T-helper 2 cell treated with Interferon-gamma antibody and Interleukin-4, amounts not matched to agents 5 μg/mL and 100 μg/mL, for 36 hours (primary cell): ENCODE results near the gene PTPRN2.

Experiments
- DNase-seq: peaks from one replicate; pipeline ENCODE4 v3.0.0; 2021; ENCODE audit warnings: low spot score
- H3K27ac Mint-ChIP-seq: one replicate; pipeline ENCODE4 v1.8.0; 2021; ENCODE audit warnings: mild to moderate bottlenecking, mixed read lengths
- H3K27me3 Mint-ChIP-seq: one replicate; pipeline ENCODE4 v1.8.0; 2021; ENCODE audit warnings: low read depth, mixed read lengths
- H3K36me3 Mint-ChIP-seq: one replicate; pipeline ENCODE4 v1.8.0; 2021; ENCODE audit warnings: low read depth, mixed read lengths
- H3K4me1 Mint-ChIP-seq: one replicate; pipeline ENCODE4 v1.8.0; 2021; ENCODE audit warnings: low read depth, mixed read lengths
- H3K4me3 Mint-ChIP-seq: one replicate; pipeline ENCODE4 v1.8.0; 2022; ENCODE audit warnings: mild to moderate bottlenecking, moderate library complexity, mixed read lengths
- H3K9me3 Mint-ChIP-seq: one replicate; pipeline ENCODE4 v1.8.0; 2021; ENCODE audit warnings: mixed read lengths

PTPRN2 gene

GRCh38 chr7:157652954-157653826 lies 934.4 kb downstream of the PTPRN2 start:
- Mint-ChIP-seq H3K4me1 (no peaks in the 10 kb centered on the region), H3K4me3 (no peak overlapping the region), H3K27me3 (no peaks in the 10 kb centered on the region), H3K9me3 (no peaks in the 10 kb centered on the region), H3K27ac (no peak overlapping the region), H3K36me3 (no peaks in the 10 kb centered on the region)
- DNase-seq = no peak

- Mint-ChIP-seq H3K36me3 (no peaks in the 10 kb centered on the region), H3K4me1 (no peaks in the 10 kb centered on the region), H3K4me3 (no peak overlapping the region), H3K27ac (no peak overlapping the region), H3K9me3 (no peaks in the 10 kb centered on the region), H3K27me3 (no peaks in the 10 kb centered on the region)
- no peak for DNase-seq
Observed at GRCh38 chr7:157652161-157652953, 935.3 kb downstream of the PTPRN2 start.

- H3K4me1 Mint-ChIP-seq = no peaks in the 10 kb centered on the region
- no peaks in the 10 kb centered on the region for H3K36me3 Mint-ChIP-seq
- H3K27ac Mint-ChIP-seq = no peak overlapping the region
- H3K27me3 Mint-ChIP-seq = no peaks in the 10 kb centered on the region
- DNase-seq = no peak
- H3K4me3 Mint-ChIP-seq = no peak overlapping the region
- no peaks in the 10 kb centered on the region for H3K9me3 Mint-ChIP-seq
Observed at GRCh38 chr7:157651366-157652160, 936.1 kb downstream of the PTPRN2 start.

- Mint-ChIP-seq H3K9me3 (no peaks in the 10 kb centered on the region), H3K36me3 (no peaks in the 10 kb centered on the region), H3K4me1 (peaks cover under 1% of the 10 kb centered on the region), H3K4me3 (no peak overlapping the region), H3K27me3 (no peaks in the 10 kb centered on the region), H3K27ac (no peak overlapping the region)
- no peak for DNase-seq
Observed at GRCh38 chr7:157650801-157651200, 936.8 kb downstream of the PTPRN2 start.

- Mint-ChIP-seq H3K4me3 (no peak overlapping the region), H3K27ac (no peak overlapping the region), H3K4me1 (peaks cover 2% of the 10 kb centered on the region), H3K9me3 (no peaks in the 10 kb centered on the region), H3K36me3 (no peaks in the 10 kb centered on the region), H3K27me3 (no peaks in the 10 kb centered on the region)
- no peak for DNase-seq
Observed at GRCh38 chr7:157650131-157650631, 937.4 kb downstream of the PTPRN2 start.

GRCh38 chr7:157646551-157646950 lies 941.1 kb downstream of the PTPRN2 start:
- no peaks in the 10 kb centered on the region for H3K36me3 Mint-ChIP-seq
- H3K4me1 Mint-ChIP-seq = peaks cover 2% of the 10 kb centered on the region
- no peak for DNase-seq
- H3K9me3 Mint-ChIP-seq = no peaks in the 10 kb centered on the region
- no peak overlapping the region for H3K4me3 Mint-ChIP-seq
- H3K27me3 Mint-ChIP-seq = no peaks in the 10 kb centered on the region
- no peak overlapping the region for H3K27ac Mint-ChIP-seq

- DNase-seq = no peak
- no peaks in the 10 kb centered on the region for H3K27me3 Mint-ChIP-seq
- H3K36me3 Mint-ChIP-seq = no peaks in the 10 kb centered on the region
- peaks cover 6% of the 10 kb centered on the region for H3K9me3 Mint-ChIP-seq
- H3K27ac Mint-ChIP-seq = no peak overlapping the region
- H3K4me1 Mint-ChIP-seq = peaks cover 2% of the 10 kb centered on the region
- no peak overlapping the region for H3K4me3 Mint-ChIP-seq
Observed at GRCh38 chr7:157645539-157645938, 942.1 kb downstream of the PTPRN2 start.

- peaks cover 10% of the 10 kb centered on the region for H3K9me3 Mint-ChIP-seq
- H3K36me3 Mint-ChIP-seq = no peaks in the 10 kb centered on the region
Observed at GRCh38 chr7:157644946-157645345, 942.7 kb downstream of the PTPRN2 start.

GRCh38 chr7:157643525-157643970 lies 944.1 kb downstream of the PTPRN2 start:
- no peak overlapping the region for H3K4me3 Mint-ChIP-seq
- H3K36me3 Mint-ChIP-seq = no peaks in the 10 kb centered on the region
- no peaks in the 10 kb centered on the region for H3K27me3 Mint-ChIP-seq
- H3K4me1 Mint-ChIP-seq = peaks cover 2% of the 10 kb centered on the region
- H3K9me3 Mint-ChIP-seq = peaks cover 13% of the 10 kb centered on the region
- no peak overlapping the region for H3K27ac Mint-ChIP-seq
- DNase-seq = no peak

More at GRCh38 chr7:157644946-157645345, 942.7 kb downstream of the PTPRN2 start:
- no peaks in the 10 kb centered on the region for H3K27me3 Mint-ChIP-seq
- DNase-seq = no peak
- H3K27ac Mint-ChIP-seq = no peak overlapping the region
- no peak overlapping the region for H3K4me3 Mint-ChIP-seq
- H3K4me1 Mint-ChIP-seq = peaks cover 2% of the 10 kb centered on the region

GRCh38 chr7:157641866-157642265 lies 945.8 kb downstream of the PTPRN2 start:
- Mint-ChIP-seq H3K27ac (no peak overlapping the region), H3K9me3 (peaks cover 13% of the 10 kb centered on the region), H3K4me3 (no peak overlapping the region), H3K27me3 (peaks cover 7% of the 10 kb centered on the region), H3K4me1 (peaks cover 2% of the 10 kb centered on the region), H3K36me3 (no peaks in the 10 kb centered on the region)
- no peak for DNase-seq

GRCh38 chr7:157640144-157640543 lies 947.5 kb downstream of the PTPRN2 start:
- no peak overlapping the region for H3K27ac Mint-ChIP-seq
- peaks cover 13% of the 10 kb centered on the region for H3K9me3 Mint-ChIP-seq
- no peak for DNase-seq
- no peaks in the 10 kb centered on the region for H3K36me3 Mint-ChIP-seq
- H3K27me3 Mint-ChIP-seq = peaks cover 9% of the 10 kb centered on the region
- no peak overlapping the region for H3K4me3 Mint-ChIP-seq
- no peaks in the 10 kb centered on the region for H3K4me1 Mint-ChIP-seq

- Mint-ChIP-seq H3K4me3 (no peak overlapping the region), H3K27me3 (peaks cover 9% of the 10 kb centered on the region), H3K27ac (no peak overlapping the region), H3K4me1 (no peaks in the 10 kb centered on the region), H3K36me3 (no peaks in the 10 kb centered on the region), H3K9me3 (peaks cover 13% of the 10 kb centered on the region)
- DNase-seq = no peak
Observed at GRCh38 chr7:157638563-157638962, 949.1 kb downstream of the PTPRN2 start.

- Mint-ChIP-seq H3K9me3 (peaks cover 13% of the 10 kb centered on the region), H3K36me3 (no peaks in the 10 kb centered on the region), H3K4me1 (no peaks in the 10 kb centered on the region), H3K27me3 (peaks cover 9% of the 10 kb centered on the region), H3K4me3 (no peak overlapping the region), H3K27ac (no peak overlapping the region)
- no peak for DNase-seq
Observed at GRCh38 chr7:157637216-157637949, 950.2 kb downstream of the PTPRN2 start.
